SW 1271 (cell line): Measurements from ENCODE around the gene CYP26A1.

ENCODE experiments used
- DNase-seq, 2 experiments: peaks; one replicate each; lab custom pipeline; 2025; lab: John Stamatoyannopoulos, UW

The CYP26A1 gene

DNA sequence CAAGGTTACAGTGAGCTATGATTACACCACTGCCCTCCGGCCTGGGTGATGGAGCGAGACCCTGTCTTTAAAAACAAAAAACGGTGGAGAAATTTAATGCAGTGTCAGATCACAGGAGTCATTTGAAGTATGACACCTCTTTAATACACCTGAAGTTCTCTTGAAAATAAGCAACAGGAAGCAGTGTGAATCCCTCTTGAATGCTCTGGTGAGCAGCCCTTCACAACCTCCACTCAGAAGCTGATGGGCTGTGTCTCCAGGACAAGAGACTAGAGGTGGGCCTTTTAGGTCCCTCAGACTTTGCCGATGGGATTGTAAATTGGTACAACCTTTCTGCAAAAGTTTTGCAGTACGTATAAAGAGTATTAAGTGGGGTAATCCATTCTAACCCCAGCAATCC, 50.1 kb downstream of the CYP26A1 start:
- DNase-seq: no peak

GRCh38 chr10:93124580-93125318, 51.1 kb downstream of the CYP26A1 start:
- no peak for DNase-seq

DNA sequence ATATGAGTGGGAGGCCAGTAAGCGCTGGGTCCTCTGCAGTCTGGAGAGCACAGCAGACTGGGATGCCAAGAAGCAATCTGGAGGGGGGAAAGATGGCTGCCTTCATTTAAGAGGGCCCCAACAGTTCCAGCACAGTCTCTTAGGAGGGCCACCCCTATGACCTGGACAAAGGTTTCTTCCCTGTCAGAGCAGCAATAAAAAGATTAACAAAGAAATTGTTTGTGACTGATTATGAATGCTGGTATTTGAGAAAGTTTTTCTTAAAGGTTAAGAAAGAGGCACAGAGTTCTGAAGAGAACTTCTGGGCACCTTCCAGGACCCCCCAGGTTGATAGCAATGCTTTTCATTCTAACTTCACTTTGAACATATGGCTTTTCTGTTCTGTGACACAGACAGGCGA, 52.3 kb downstream of the CYP26A1 start:
- DNase-seq: no peak

- no peak for DNase-seq
Measured at GRCh38 chr10:93126483-93127052, 52.9 kb downstream of the CYP26A1 start.
